ENCODE data around the gene MEF2A. TPM values are rescaled to one million over a fixed set of nuclear protein-coding genes. Genes with fewer than 3 reads are reported as not detected.

The MEF2A gene
- total RNA-seq, 1 donor from 2014 or later = 71.7 TPM

GRCh38 chr15:99606646-99607045, 40.9 kb downstream of the MEF2A start:
- DNase-seq = no peak

- no peak for DNase-seq
Measured at GRCh38 chr15:99613481-99613880, 47.7 kb downstream of the MEF2A start.

DNA sequence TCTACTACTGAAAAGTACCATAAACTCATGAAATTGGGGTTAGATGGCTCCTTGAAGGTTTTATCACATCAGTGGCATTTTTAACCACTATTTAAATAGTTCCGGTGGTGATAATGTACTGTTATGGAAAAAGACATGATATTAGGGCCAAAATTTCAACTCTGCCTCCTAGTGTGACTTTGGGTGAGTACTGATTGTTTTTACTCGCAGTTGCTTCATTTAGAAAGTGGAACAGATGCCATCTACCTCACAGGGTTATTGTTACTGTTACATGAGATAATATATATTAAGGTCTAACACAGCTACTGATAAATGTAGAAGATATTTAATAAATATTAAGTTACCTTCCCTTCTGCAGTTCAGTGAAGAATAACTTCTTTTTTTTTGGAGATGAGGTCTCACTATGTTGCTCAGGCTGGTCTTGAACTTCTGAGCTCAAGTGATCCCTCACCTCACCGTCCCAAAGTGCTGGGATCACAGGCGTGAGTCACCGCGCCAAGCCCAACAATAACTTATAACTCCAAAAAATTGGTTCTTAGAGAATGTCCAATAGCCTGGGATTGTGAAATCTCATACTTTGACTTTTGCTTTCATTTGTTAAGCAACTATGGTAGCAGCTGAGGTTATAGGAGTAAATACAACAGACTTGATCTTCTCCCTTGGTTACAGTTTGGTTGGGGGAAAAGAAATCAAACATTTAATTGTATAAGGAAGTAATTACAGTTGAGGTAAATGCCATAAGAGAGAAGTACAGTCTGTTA, 48.3 kb downstream of the MEF2A start:
- no peak for DNase-seq

- no peak for DNase-seq
Measured at GRCh38 chr15:99614749-99615288, 49.0 kb downstream of the MEF2A start.

GRCh38 chr15:99615460-99615859, 49.7 kb downstream of the MEF2A start:
- no peak for DNase-seq

DNA sequence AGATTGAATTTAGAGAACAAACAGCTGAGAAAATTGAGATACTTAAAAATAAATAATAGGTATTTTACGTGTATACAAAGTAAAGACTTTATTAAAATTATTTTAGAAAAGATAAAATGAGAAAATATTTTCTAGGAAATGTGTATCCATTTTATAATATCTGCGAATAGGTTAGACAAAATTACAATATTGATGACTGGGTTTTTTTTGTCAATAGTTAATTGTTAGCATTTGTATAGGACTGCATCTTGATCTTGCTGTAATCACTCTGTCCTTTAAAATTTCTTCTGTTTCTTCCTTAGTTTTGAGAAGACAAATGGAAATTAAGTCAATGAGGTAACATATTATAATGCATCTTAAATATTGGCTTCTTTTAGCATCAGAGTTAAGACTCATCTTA, 50.3 kb downstream of the MEF2A start:
- DNase-seq = no peak

GRCh38 chr15:99616773-99617342, 51.1 kb downstream of the MEF2A start:
- DNase-seq = no peak

DNA sequence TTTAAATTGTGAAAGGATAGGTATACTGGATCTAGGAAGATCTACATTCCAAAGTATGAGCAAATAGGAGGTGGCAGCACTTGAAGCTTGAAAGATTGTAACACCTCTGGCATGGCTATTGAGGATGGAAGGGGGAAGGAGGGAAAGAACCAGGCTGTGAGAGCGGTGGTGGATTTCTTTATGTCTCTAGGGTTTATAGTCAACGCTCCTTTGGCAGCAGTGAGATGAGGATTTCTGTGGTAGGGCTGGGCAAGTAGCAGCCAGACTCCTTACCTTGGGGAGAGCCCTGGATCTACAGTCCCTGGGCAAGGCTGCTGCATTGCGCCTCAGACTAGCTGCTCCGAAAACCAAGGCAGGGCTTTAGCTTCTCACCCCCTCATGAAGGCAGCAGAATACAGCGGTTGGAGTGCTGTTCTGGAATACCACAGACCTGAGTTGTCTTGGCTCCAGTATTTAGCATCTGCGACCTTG, 53.2 kb downstream of the MEF2A start:
- no peak for DNase-seq

DNA sequence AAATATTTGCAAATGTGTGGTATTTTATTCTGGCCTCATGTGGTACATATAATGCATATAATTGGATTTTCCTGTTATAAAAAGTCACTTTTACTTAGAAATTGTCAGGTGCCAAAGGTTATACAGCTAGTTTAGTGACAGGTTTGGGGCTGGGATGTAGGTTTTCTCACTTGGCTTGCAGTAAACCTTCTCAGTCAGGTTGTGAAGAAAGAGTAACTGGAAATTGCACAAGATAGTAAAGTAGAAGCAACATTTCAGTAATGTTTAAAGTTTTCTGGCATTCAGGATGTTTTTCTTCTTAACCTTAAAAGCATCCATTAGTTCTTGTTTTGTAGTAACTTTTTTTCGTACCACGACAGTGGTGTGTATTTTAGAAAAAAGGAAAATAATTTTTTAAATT, 53.9 kb downstream of the MEF2A start:
- no peak for DNase-seq

DNA sequence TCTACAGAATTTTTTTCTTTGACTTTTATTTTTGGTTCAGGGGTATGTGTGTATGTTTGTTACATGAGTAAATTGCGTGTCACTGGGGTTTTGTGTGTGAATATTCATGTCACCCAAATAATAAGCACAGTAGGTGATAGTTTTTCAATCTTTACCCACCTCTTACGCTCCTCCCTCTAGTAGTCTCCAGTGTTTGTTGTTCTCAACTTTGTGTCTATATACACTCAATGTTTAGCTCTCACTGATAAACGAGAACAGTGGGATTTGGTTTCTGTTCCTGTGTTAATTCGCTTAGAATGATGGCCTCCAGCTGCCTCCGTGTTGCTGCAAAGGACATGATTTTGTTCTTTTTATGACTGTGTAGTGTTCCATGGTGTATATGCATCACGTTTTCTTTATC, 54.4 kb downstream of the MEF2A start:
- DNase-seq = no peak

DNA sequence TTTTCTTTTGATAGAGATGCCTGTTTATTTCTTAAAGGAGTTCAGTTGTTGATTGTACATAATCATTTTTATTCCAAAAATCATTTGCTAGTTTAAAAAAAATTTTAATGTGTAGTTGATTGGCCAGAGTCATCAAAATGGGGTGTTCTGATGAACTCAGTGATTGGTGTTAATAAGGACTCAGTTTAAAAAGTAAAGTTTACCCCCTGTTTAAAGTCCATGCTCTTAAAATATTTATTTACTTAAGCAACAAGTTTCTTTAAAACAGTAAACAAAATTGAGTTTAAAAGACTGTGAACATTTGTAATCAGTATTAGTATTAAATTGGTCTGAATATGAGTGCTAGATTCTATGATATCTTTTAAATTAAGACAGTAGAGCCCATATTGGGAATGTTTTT, 56.0 kb downstream of the MEF2A start:
- DNase-seq = no peak

GRCh38 chr15:99628374-99629001, 62.7 kb downstream of the MEF2A start:
- no peak for DNase-seq

DNA sequence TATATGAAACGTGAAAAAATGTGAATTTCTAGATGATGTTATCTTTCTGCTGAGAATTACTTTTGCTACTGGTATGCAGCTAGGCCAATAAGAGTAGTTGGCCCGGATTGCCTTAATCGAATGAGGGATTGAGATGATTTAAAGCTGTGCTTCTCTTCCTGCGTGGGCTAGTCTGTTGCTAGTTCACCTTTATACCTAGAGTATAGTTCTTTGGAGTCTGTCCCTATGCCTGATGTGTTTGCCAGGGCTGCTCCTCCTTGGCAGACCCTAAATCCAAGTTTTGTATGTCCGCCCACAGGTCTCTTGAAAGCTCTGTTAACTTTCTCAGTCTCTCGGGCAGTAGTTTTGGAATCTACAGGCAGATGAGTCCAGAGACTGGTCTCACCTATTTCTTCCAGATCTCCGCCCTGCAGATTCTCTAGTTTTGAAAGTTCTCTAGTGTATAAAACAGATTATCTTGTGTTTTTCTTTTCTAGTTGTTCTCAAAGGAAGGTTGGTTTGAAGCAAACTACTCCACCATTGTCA, 64.9 kb downstream of the MEF2A start:
- no peak for DNase-seq

DNA sequence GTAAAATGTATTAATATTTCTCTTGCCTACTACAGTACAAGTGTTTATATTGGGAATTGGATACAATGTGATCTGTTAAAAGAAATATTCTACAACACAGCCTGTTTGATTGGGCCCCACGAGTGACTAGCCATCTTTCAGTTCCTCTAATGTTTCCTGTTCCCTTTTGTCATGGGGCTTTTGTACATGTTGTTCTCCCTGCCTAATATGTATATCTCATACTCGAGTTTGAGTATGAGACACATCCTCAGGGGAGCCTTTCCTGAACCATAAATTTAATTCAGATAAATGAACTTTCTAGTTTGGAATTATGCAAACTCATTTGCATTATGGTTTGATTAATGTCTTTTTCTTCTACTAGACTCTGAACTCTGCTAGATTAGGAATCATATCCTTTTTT, 65.5 kb downstream of the MEF2A start:
- no peak for DNase-seq

GRCh38 chr15:99632521-99632920, 66.7 kb downstream of the MEF2A start:
- DNase-seq = no peak

DNA sequence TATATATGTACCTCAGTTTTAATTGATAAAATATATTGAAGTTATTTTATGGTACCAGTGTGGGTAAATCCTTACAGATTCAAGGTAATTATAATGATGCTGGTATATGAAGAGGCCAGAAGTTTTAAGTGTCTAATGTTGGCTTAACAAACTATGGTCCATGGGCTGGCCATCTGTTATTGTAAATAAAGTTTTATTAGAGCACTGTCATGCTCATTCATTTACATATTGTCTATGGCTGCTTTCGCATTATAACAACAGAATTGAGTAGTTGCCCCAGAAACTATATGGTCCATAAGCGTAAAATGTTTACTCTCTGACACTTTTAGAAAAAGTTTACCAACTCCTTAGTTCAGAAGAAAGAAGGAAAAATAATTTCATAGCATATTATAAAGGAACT, 67.9 kb downstream of the MEF2A start:
- no peak for DNase-seq

GRCh38 chr15:99634576-99634975, 68.8 kb downstream of the MEF2A start:
- DNase-seq = no peak

DNA sequence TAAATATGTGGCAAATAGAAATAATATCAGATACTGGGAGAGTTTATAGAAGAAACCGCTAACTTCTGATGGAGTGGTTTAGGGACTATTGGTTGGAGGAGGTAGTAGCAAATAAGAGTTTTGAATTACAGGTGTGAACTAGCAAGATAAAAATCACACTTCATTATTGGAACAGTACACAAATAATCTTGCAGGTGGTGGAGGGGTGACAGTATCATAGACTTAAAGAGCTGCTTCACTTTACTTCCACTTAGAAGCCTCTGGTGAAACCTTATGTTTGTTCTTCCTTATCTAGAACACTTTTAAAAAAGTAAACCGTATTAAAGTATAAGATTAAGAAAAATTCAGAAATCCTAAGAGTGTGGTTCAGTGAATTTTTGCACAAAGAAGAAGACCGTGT, 69.4 kb downstream of the MEF2A start:
- DNase-seq = no peak

GRCh38 chr15:99635794-99636193, 70.0 kb downstream of the MEF2A start:
- no peak for DNase-seq

DNA sequence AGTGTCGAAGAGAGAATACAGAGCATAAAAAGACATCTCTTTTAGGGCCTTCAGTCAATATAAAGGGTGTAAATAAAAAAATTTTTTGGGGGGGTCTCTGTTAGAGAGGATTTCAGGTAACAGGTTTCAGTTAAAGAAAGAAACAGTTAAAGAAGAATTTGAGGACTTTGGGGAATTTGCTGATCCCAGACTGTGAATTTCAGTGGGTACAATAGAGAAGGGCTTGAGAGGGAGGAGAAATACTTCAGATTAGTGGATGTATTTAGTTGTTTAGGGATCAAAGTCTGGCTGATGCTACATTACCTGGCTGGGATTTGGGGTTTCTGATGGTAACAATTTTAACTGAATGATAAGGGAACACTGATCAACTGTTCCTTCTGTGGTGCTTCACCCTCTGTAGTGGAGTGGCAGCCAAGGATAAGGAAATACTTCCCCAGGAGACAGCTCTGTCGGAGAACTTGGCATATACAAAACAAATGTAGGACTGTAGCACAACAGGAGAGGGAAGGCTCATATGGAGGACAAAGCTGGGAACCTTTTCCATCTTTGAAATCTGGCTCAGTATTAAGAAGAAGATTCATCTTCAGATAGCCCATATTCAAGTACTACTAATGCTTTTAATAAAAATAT, 79.2 kb downstream of the MEF2A start:
- DNase-seq = no peak

- DNase-seq = no peak
Measured at GRCh38 chr15:99645543-99645935, 79.8 kb downstream of the MEF2A start.

DNA sequence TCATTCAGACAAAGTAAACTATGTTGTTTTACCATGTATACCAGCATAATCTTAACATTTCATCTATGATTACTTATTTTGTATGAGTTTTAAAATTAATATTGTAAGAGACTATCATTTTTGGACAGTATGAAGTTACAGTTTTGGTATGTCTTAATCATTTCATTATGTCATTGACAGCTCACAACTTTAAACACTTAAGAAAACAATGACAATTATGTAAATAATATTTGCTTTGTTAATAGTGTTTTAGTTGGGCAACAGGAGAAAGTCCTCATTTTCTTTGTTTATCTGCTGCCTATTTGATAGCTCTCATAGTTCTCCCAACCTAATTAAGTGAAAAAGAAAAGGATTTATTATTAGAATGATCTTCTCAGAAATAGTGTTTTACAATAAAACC, 80.2 kb downstream of the MEF2A start:
- no peak for DNase-seq
